ENCODE measurements around the gene URI1.

URI1 gene

DNA sequence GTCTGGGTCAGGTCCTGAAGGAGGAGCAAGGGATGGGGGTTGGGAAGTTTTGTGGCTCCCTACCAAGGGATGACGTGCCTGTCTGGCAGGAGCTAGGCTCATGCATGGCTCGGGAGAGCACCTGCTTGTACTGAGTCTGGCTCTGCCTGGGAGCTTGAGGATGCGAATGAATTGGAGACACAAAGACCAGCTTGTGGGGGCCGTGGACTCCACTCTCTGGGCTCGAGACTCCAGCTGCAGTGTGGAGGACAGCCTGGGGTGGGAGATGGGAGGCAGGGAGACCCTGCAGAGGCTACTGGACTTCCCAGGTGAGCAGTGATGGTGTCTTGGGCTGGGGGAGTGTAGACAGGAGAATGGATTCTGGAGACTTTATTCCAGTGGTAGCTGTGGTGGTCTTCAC lies 15.2 kb upstream of the URI1 start:
- Mint-ChIP-seq H3K9me3 (no peaks in the 10 kb centered on the region), H3K27ac (no peak overlapping the region), H3K27me3 (no peaks in the 10 kb centered on the region), H3K4me1 (ENCODE audit: low read depth) (no peaks in the 10 kb centered on the region), H3K4me3 (no peak overlapping the region), H3K36me3 (ENCODE audit: low read depth) (no peaks in the 10 kb centered on the region)
- intact Hi-C loops (cut with micrococcal nuclease) = no loop called here

DNA sequence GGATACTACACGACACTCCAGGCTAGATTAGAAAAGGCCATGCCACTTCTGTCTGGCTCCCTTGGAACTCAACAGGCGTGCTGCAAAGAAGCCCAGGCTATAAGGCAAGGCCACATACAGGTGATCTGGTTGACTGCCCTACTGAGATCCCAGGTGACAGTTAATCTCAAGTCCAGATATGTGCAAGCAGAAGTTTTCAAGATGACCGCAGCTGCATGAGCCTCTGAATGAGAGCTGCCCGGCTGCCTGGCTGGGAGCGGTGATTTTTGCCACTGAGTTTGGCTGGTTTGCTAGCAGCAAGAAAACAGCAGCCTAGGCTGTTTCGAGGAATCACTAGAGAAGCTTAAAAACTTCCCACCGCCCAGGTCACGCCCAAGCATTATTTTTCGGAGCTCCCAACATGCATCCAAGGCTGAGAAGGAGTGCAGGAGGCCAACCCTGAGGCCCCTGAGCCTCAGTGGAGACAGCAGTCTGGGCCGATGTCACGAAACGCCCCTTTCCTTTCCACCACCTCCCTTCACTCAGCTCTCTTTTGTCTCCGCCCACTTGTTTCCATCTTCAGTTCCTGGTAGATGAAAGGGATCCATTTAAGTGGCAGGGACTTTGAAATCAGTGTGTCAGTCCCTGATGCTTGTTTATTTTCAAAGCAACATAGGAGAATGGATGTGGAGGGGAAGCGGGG lies 14.0 kb upstream of the URI1 start:
- no peaks in the 10 kb centered on the region for H3K4me1 Mint-ChIP-seq (ENCODE audit: low read depth)
- intact Hi-C loops (cut with micrococcal nuclease) = no loop called here
- H3K27me3 Mint-ChIP-seq = no peaks in the 10 kb centered on the region
- H3K36me3 Mint-ChIP-seq (ENCODE audit: low read depth) = no peaks in the 10 kb centered on the region
- no peak overlapping the region for H3K27ac Mint-ChIP-seq
- H3K9me3 Mint-ChIP-seq = no peaks in the 10 kb centered on the region
- no peak overlapping the region for H3K4me3 Mint-ChIP-seq

DNA sequence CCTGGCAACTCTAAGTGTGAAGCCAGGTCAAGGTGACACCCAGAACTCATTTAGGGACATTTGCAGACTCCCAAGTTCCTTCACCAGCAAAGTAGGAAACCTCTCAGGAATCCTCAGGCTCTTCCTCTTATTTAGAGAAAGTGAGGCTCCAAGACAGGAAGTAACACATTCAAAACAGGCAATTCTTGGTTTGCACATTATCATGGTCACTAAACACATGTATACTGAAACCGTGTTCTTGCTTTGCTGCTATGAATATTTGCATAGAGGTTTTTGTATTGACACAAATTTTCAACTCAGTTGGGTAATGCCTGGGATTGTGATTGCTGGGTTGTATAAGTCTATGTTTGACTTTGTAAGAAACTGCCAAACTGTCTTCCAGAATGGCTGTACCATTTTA lies 13.2 kb upstream of the URI1 start:
- H3K9me3 Mint-ChIP-seq = no peaks in the 10 kb centered on the region
- intact Hi-C loops (cut with micrococcal nuclease) = no loop called here
- H3K27ac Mint-ChIP-seq = no peak overlapping the region

DNA sequence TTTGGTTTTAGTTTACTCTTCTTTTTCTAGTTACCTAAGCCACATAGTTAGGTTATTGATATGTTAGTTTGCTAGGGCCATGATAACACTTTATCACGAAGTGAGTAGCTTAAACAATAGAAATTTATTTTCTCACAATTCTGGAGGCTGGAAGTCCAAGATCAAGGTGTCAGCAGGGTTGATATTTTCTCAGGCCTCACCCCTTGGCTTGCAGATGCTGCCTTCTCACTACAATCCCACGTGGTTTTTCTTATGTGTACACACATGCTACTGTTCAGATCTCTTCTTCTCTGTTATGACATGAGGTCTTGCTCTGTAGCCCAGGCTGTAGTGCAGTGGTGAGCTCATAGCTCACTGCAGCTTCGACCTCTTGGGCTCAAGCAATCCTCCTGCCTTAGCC lies 7.8 kb upstream of the URI1 start:
- Mint-ChIP-seq H3K4me1 (ENCODE audit: low read depth) (no peaks in the 10 kb centered on the region), H3K27me3 (no peaks in the 10 kb centered on the region), H3K36me3 (ENCODE audit: low read depth) (no peaks in the 10 kb centered on the region), H3K27ac (no peak overlapping the region), H3K4me3 (no peak overlapping the region), H3K9me3 (peaks cover 26% of the 10 kb centered on the region)
- intact Hi-C loops (cut with micrococcal nuclease) = no loop called here

More for the DNA sequence above, 13.2 kb upstream of the URI1 start:
- Mint-ChIP-seq H3K36me3 (ENCODE audit: low read depth) (no peaks in the 10 kb centered on the region), H3K4me1 (ENCODE audit: low read depth) (no peaks in the 10 kb centered on the region), H3K27me3 (no peaks in the 10 kb centered on the region), H3K4me3 (no peak overlapping the region)

DNA sequence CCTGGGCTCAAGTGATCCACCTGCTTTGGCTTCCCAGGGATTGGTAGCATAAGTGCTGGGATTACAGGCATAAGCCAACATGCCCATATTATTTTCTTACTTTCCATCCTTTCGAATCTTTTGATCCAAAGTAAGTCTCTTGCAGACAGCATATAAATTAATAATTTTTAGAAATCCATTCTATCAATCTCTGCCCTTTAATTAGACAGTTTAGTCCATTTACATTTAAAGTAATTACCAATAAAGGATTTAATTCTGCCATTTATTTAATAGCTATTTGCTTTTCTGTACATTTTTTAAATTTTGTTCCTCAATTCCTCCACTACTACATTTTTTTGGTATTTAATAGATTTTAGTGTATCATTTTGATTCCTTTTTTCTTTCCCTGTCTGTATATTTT lies 7.3 kb upstream of the URI1 start:
- Mint-ChIP-seq H3K4me3 (no peak overlapping the region), H3K36me3 (ENCODE audit: low read depth) (no peaks in the 10 kb centered on the region), H3K27ac (no peak overlapping the region), H3K4me1 (ENCODE audit: low read depth) (no peaks in the 10 kb centered on the region), H3K27me3 (no peaks in the 10 kb centered on the region), H3K9me3 (peaks cover 26% of the 10 kb centered on the region)
- intact Hi-C loops (cut with micrococcal nuclease) = no loop called here

DNA sequence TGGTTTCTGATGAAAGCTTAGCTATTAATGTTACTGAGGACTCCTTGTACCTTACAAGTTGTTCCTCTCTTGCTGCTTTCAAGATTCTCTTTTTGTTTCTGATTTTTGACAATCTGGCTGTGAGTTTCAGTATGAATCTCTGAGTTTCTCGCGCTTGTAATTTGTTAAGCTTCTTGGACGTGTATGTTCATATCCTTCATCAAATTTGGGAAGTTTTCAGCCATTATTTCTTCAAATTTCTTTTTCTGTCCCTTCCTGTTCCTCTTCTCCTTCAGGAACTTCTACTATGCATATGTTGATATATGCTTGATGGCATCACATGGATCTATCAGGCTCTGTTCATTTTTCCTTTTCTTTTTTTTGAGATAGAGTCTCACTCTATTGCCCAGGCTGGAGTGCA lies 5.6 kb upstream of the URI1 start:
- H3K9me3 Mint-ChIP-seq = peaks cover 26% of the 10 kb centered on the region
- no peak overlapping the region for H3K27ac Mint-ChIP-seq
- peaks cover 9% of the 10 kb centered on the region for H3K27me3 Mint-ChIP-seq
- H3K4me3 Mint-ChIP-seq = no peak overlapping the region
- no peaks in the 10 kb centered on the region for H3K4me1 Mint-ChIP-seq (ENCODE audit: low read depth)
- no peaks in the 10 kb centered on the region for H3K36me3 Mint-ChIP-seq (ENCODE audit: low read depth)
- intact Hi-C loops (cut with micrococcal nuclease) = no loop called here

DNA sequence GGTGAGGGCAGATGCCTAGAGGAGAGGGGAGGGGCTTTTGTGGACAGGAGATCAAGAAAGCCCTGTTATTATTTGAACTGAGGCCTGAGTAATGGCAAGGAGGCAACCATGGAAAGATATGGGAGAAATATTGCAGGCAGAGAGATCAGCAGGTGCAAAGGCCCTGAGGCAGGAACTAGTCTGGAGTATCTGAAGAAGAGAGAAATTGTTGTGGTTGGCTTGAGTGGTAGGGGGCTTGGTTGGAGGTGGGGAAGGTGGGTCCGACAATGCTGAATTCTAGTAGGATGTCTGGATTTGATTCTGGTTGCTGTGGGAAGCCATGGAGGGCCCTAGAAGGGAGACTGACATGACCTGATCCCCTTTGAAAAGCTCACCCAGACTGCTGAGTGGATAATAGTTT lies 2.4 kb upstream of the URI1 start:
- no peak overlapping the region for H3K4me3 Mint-ChIP-seq
- H3K4me1 Mint-ChIP-seq (ENCODE audit: low read depth) = peaks cover 14% of the 10 kb centered on the region
- peaks cover 9% of the 10 kb centered on the region for H3K27me3 Mint-ChIP-seq
- no peak overlapping the region for H3K27ac Mint-ChIP-seq
- H3K36me3 Mint-ChIP-seq (ENCODE audit: low read depth) = peaks cover 6% of the 10 kb centered on the region
- intact Hi-C loops (cut with micrococcal nuclease) = loop anchor here (10.0 kb wide), 2 partner anchors 225 to 335 kb away; partner anchors contain the start of genes C19orf12 and POP4
- H3K9me3 Mint-ChIP-seq = peaks cover 26% of the 10 kb centered on the region

DNA sequence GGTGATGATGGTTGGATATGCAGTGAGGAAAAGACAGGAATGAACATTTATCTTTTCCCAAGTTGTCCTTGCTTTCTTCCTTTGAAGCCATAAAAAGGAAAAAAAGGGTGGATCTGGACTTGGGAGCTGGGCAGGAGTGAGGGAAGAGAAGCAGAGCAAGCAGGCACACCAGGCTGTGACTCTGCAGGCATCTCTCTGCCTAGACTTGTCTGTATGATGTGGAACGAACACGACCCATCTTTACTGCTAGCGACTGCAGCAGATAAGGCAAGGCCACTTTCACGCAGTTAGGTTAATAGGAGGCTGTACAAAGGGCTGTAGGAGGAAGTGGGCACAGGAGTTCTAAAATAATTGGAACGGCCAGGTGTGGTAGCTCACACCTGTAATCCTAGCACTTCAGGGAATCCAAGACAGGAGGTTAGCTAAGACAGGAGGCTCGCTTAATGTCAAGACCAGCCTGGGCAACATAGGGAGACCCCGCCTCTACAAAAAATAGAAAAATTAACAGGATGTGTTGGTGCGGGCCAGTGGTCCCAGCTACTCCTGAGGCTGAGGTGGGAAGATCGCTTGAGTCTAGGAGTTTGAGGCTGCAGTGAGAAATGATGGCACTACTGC lies 961 bp upstream of the URI1 start:
- Mint-ChIP-seq H3K36me3 (ENCODE audit: low read depth) (peaks cover 6% of the 10 kb centered on the region), H3K4me1 (ENCODE audit: low read depth) (peaks cover 23% of the 10 kb centered on the region), H3K27me3 (peaks cover 9% of the 10 kb centered on the region), H3K27ac (no peak overlapping the region), H3K9me3 (peaks cover 14% of the 10 kb centered on the region), H3K4me3 (no peak overlapping the region)
- intact Hi-C loops (cut with micrococcal nuclease) = loop anchor here (10.0 kb wide), 2 partner anchors 226 to 336 kb away; partner anchors contain the start of genes C19orf12 and POP4

DNA sequence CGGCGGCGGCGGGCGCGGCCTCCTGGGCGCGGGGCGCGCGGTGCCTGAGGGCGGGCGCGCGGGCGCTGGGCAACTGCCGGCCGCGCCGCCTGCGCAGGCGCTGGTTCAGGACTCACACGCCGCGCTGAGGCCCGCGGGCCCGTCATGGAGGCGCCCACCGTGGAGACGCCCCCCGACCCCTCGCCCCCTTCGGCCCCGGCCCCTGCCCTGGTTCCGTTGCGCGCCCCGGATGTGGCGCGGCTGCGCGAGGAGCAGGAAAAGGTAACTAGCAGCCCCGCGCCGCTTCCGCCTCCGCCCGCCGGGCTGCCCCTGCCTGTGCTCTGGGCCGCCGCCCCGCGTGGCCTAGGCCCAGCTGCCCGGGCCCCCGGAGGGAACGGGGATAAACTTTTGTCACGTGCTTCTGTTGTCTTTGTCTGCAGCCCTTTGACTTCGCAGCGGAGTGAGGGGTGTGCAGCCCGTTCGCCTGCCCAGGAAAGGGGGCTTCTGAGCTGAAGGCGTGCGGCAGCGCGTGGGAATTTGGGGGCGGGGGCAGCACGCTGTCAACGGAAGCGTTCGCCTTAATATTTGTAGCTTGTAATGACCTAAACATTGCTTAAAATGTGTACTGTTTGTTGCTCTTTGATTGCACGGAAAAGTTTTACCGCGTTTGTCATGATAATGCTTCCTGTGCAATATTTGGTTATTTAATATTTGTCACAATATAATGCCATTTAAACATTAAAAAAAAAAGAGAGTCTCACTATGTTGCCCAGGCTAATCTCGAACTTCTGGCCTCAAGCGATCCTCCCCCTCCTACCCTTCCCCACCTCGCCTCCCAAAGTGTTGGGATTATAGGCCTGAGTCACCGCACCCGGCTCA lies 594 bp downstream of the URI1 start:
- H3K27me3 Mint-ChIP-seq = peaks cover 9% of the 10 kb centered on the region
- intact Hi-C loops (cut with micrococcal nuclease) = loop anchor here (2.0 to 10.0 kb wide), 3 partner anchors 98 to 338 kb away; partner anchors contain the start of genes C19orf12 and POP4
- H3K4me1 Mint-ChIP-seq (ENCODE audit: low read depth) = peaks cover 29% of the 10 kb centered on the region
- H3K36me3 Mint-ChIP-seq (ENCODE audit: low read depth) = peaks cover 6% of the 10 kb centered on the region
- peak overlapping the region; percentile 81 for H3K27ac Mint-ChIP-seq
- peak overlapping the region; percentile 95 for H3K4me3 Mint-ChIP-seq
- H3K9me3 Mint-ChIP-seq = no peaks in the 10 kb centered on the region

DNA sequence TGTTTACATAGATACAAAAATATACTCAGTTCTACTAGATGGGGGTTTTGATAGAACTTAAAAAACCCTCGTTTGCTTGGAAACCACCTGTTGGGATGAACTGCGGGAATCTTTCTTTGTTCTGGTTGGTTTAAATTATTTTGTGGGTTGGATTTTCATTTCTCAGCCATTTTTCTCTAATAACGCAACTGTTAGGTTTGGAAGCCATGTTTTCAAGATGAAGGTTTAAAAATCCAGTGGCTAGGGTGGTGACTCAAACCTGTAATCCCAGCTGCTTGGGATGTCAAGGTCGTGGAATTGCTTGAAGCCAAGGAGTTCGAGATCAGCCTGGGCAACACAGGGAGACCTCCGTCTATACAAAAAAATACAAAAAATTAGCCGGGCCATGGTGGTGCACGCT lies 1.6 kb downstream of the URI1 start:
- H3K4me1 Mint-ChIP-seq (ENCODE audit: low read depth) = peaks cover 29% of the 10 kb centered on the region
- H3K4me3 Mint-ChIP-seq = no peak overlapping the region
- H3K27me3 Mint-ChIP-seq = peaks cover 9% of the 10 kb centered on the region
- H3K9me3 Mint-ChIP-seq = no peaks in the 10 kb centered on the region
- no peak overlapping the region for H3K27ac Mint-ChIP-seq
- H3K36me3 Mint-ChIP-seq (ENCODE audit: low read depth) = peaks cover 6% of the 10 kb centered on the region
- intact Hi-C loops (cut with micrococcal nuclease) = loop anchor here (2.0 to 10.0 kb wide), 3 partner anchors 99 to 339 kb away; partner anchors contain the start of genes C19orf12 and POP4

DNA sequence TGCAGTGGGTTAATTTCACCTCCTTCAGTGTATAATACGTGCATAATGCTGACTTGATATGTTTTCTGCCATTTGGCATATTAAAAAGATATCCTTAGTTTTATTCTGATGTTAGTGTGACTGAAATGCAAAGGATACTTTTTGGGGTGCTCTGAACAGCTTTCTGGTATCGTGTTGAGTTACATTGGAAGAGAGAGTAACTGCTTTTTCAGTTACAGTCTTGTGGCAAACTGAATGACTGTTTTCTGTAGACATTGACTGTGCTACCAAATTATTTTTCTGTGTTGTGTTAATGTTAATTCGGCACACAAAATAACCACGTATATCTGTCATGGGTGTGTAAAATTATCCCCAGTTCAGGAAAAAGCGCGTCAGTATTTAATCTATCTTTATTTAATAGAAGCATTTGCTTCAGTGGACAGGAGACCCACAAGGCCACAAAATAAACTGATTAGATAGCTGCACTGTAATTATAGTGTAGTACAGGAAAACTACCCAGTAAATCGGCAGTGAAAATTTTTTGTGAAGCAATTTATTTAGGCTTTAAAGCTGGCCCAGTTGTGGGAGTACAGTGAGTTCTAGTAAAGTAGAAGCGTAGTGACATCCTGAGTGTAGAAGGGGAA lies 2.5 kb downstream of the URI1 start:
- Mint-ChIP-seq H3K9me3 (no peaks in the 10 kb centered on the region), H3K27ac (no peak overlapping the region), H3K36me3 (ENCODE audit: low read depth) (peaks cover 12% of the 10 kb centered on the region), H3K27me3 (peaks cover 9% of the 10 kb centered on the region), H3K4me1 (ENCODE audit: low read depth) (peaks cover 32% of the 10 kb centered on the region), H3K4me3 (no peak overlapping the region)
- intact Hi-C loops (cut with micrococcal nuclease) = loop anchor here (10.0 kb wide), 2 partner anchors 230 to 340 kb away; partner anchors contain the start of genes C19orf12 and POP4

DNA sequence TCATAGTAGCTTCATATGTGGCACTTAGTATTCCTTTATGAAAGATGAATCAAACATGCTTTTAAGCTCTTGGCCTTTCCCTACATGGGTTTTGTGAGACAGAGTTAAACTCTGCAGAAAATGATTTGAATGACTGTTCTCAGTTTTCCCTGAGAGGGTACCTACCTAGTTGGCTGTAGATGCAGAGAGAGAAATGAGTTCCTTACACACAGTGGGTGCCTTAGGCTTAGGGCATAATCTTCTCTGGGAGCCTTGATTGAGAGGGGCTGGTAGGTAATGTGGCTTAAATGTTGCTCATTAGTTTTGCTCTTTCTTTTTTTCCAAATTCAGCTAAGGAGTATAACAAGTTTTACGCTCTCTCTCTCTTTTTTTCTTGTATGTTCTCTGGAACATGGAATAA lies 3.0 kb downstream of the URI1 start:
- H3K4me3 Mint-ChIP-seq = no peak overlapping the region
- H3K4me1 Mint-ChIP-seq (ENCODE audit: low read depth) = peaks cover 37% of the 10 kb centered on the region
- no peak overlapping the region for H3K27ac Mint-ChIP-seq
- no peaks in the 10 kb centered on the region for H3K9me3 Mint-ChIP-seq
- intact Hi-C loops (cut with micrococcal nuclease) = loop anchor here (10.0 kb wide), 2 partner anchors 230 to 340 kb away; partner anchors contain the start of genes C19orf12 and POP4
- peaks cover 9% of the 10 kb centered on the region for H3K27me3 Mint-ChIP-seq
- peaks cover 13% of the 10 kb centered on the region for H3K36me3 Mint-ChIP-seq (ENCODE audit: low read depth)

DNA sequence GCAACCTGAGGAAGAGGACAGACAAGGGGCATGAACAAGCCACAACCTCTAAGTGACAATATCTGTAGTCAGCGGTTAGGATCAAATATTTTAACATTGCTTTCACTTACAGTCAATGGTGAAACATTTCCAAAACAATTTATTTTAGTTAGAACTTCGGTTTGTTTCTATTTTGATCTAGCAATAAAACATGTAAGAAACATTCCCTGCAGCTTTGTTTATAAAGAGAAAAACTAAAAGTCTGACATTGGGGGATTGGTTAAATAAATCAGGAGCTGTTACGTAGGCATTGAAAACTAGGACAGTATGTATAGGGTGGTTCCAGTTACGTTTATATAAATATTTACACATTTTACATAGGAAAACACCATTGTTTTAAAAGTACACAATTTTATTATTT lies 3.4 kb downstream of the URI1 start:
- H3K9me3 Mint-ChIP-seq = no peaks in the 10 kb centered on the region
- no peak overlapping the region for H3K27ac Mint-ChIP-seq
- H3K4me1 Mint-ChIP-seq (ENCODE audit: low read depth) = peaks cover 41% of the 10 kb centered on the region
- no peak overlapping the region for H3K4me3 Mint-ChIP-seq
- intact Hi-C loops (cut with micrococcal nuclease) = loop anchor here (10.0 kb wide), 2 partner anchors 231 to 341 kb away; partner anchors contain the start of genes C19orf12 and POP4
- H3K27me3 Mint-ChIP-seq = peaks cover 9% of the 10 kb centered on the region
- H3K36me3 Mint-ChIP-seq (ENCODE audit: low read depth) = peaks cover 13% of the 10 kb centered on the region

Data from dendritic cell treated with granulocyte-macrophage colony-stimulating factor and Interleukin-4, amounts not matched to agents 40 ng/mL and 50 ng/mL, for 4 days (primary cell).